ENCODE results near the gene FNIP2.
"Not testable (repeated sequence)": the region's sequence is repeated elsewhere in the genome, so short reads cannot be mapped to it uniquely, and the experiment has no call there.

Gene FNIP2

DNA sequence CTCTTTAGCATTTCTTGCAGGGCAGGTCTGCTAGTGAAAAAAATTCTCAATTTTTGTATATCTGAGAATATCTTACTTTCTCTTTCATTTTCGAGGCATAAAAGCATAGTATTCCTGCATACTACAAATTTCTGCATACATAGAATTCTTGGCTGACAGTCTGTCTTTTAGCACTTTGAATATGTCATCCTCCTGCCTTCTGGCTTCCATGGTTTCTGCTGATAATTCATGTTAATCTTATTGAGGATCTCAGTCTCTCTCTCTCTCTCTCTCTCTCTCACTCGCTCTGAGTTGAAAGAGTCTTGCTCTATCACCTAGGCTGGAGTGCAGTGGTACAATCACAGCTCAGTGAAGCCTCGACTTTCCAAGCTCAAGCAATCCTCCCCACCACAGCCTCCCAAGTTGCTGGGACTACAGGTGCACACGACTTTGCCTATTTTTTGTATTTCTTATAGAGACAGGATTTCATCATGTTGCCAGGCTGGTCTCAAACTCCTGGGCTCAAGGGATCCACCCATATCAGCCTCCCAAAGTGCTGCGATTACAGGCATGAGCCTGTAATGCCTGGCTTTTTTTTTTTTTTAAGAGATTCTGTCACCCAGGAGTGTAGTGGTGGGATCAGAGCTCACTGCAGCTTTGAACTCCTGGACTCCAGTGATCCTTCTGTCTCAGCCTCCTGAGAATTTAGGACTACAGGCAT lies 161.3 kb downstream of the FNIP2 start:
- DNase-seq: no peak

- no peak for DNase-seq
Observed at GRCh38 chr4:158930639-158930972, 161.8 kb downstream of the FNIP2 start.

GRCh38 chr4:158933236-158933635 lies 164.4 kb downstream of the FNIP2 start:
- no peak for DNase-seq

- DNase-seq: no peak
Observed at GRCh38 chr4:158934996-158935669, 166.3 kb downstream of the FNIP2 start.

DNA sequence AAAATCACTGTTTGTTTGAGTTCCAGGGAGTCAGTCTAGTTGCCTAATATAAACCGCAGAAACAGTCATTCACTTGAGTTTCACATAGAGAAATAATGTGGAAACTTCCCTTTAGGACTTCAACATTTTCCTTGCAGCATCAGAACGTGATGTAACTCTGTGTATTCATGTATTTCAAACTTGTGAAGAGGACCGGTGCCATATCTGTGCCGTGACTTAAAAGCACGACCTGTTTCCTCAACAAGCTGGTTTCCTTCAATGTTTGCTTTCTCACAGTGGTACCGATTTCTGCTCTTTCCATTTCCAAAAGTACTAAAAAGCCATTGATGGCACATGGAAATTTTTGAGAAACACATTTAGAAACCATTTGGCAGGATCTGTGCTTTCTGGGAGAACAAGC lies 167.4 kb downstream of the FNIP2 start:
- DNase-seq: no peak

GRCh38 chr4:158938220-158939044 lies 169.6 kb downstream of the FNIP2 start:
- peak; percentile 62 for DNase-seq

DNA sequence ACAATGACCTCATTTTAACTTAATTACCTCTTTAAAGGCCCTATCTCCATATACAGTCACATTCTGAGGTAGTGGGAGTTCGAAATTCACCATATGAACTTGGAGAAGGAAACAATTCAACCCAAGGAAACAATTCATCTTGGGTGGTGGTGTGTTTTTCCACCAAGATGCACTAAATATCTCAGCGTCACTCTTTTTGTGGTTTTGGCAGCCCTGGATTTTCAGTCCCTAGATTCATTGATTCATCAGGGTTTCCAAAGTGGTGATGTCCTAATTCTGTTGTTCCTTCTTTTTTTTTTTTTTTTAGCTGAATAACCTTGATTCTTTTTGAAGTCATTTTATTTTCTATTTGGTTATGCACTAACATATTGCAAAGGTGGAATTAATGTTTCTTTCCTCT lies 171.4 kb downstream of the FNIP2 start:
- no peak for DNase-seq

DNA sequence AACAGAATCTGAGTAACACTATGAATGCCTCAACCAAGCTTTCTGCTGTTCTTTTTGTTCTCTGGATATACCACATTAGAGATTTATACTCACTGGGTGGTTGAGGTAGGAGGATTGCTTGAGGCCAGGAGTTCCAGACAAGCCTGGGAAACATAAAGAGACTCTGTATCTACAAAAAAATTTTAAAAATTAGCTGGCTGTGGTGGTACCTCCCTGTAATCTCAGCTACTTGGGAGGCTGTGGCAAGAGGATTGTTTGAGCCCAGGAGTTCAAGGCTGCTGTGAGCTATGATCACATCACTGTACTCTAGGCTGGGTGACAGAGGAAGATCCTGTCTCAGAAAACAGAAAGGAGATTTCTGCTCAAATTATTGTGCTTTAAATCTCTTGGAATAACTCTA lies 172.5 kb downstream of the FNIP2 start:
- no peak for DNase-seq

DNA sequence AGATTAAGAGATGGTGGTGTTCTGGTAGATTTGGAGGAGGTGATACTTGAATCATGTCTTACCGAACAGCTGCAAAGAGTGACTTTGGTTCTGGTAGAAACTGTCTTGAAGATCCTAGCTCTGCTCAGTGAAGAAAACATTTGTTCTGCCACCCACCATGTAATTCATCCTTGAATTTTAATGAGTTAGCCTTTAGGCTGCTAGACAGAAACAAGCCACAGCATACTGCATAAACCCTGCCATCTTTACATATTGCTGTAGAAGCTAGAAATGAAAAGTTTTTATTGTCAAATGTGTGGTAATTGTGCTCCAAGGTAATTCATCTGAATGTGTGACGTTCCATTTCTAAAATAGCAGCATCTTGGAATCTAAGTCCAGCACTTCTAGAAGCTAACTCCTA lies 173.1 kb downstream of the FNIP2 start:
- DNase-seq: no peak

DNA sequence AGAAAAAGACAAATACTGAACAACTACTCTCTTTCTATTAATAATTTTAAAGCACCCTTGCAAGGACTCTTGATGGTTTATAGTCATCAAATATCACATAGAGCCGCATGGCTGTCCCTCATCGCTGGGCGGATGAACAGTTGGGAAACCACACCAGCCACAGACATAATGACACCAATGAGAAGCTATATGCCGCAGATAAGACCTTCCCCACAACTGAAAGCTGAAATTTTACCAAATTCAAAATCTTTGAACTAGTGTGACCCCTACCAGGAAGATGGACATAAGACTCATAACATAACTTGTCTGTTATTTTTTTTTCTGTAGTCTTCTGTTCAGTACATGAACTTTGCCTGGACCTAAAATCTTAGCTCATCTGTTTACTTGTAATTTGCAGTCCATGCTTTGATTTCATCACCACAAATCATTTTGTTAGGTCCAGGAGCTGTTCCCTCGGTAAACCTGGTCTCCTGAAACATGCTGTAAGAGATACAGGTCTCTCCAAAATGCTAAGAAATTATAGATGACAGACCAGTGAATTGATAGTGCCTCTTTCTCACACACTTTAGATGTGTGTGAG lies 176.8 kb downstream of the FNIP2 start:
- DNase-seq: no peak

GRCh38 chr4:158946825-158947224 lies 178.0 kb downstream of the FNIP2 start:
- no peak for DNase-seq

- no peak for DNase-seq
Observed at GRCh38 chr4:158948071-158948470, 179.2 kb downstream of the FNIP2 start.

DNA sequence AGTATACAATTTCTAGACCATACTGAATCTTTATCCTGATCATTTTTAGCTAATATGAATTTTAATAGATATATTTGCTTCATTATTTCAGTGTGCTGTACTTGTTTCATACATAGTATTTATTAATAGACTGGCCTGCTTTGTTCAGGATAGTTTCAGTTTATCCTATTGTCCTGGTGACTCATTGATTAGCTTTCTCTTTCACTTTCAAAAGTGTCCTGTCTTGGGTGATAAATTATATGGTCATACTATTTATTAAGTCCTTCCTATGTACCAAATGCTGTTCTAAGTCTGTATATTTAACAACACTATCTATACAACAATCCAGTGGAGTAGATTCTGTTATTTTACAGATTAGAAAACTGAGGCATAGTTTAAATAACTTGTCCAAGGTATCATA lies 180.3 kb downstream of the FNIP2 start:
- no peak for DNase-seq

GRCh38 chr4:158952221-158952774 lies 183.5 kb downstream of the FNIP2 start:
- DNase-seq: not testable (repeated sequence)

GRCh38 chr4:158956345-158956744 lies 187.5 kb downstream of the FNIP2 start:
- not testable (repeated sequence) for DNase-seq

DNA sequence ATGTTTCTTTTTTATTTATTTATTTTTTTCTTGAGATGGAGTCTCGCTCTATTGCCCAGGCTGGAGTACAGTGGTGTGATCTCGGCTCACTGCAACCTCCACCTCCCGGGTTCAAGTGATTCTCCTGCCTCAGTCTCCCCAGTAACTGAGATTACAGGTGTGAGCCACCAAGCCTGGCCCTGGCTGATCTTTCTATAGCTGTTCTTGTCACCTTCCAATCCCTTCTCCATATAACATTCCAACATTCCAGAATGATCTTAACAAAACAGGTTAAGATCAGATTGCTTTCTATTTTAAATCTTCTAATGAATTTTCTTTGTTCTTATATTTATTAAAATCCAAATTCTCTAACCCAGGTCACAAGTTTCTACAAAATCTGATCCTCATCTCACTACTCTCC lies 188.1 kb downstream of the FNIP2 start:
- not testable (repeated sequence) for DNase-seq
